Endodermal cell (in vitro differentiated cells): ENCODE measurements around the gene RNU7-1. TPM values are rescaled to one million over a fixed set of nuclear protein-coding genes. Genes with fewer than 3 reads are reported as not detected.

Source experiments
- DNase-seq: peaks from one replicate; pipeline ENCODE4 v3.0.0-alpha.2; 2017
- H3K27ac ChIP-seq: 2 replicates; pipeline ENCODE4 v1.5.1; 2013; ENCODE audit warnings: mild to moderate bottlenecking, low read depth, low read length, moderate library complexity
- H3K27me3 ChIP-seq: 2 replicates; pipeline ENCODE4 v1.6.1; 2013; ENCODE audit warnings: mild to moderate bottlenecking, low read length, moderate library complexity; ENCODE audit not compliant: insufficient read depth, control insufficient read depth, poor library complexity, severe bottlenecking
- H3K36me3 ChIP-seq: 2 replicates; pipeline ENCODE4 v1.7.0; 2013; ENCODE audit warnings: mild to moderate bottlenecking, low read length, moderate library complexity; ENCODE audit not compliant: control insufficient read depth, insufficient read depth
- H3K4me1 ChIP-seq: one replicate; pipeline ENCODE4 v1.7.0; 2013; ENCODE audit warnings: low read length; ENCODE audit not compliant: control insufficient read depth, insufficient read depth
- H3K4me3 ChIP-seq: 2 replicates; pipeline ENCODE4 v1.5.1; 2013; ENCODE audit warnings: mild to moderate bottlenecking, low read length, moderate library complexity
- H3K9ac ChIP-seq: 2 replicates; pipeline ENCODE4 v1.6.1; 2013; ENCODE audit warnings: mild to moderate bottlenecking, low read length, moderate library complexity; ENCODE audit not compliant: poor library complexity, severe bottlenecking; ENCODE audit errors: extremely low read depth
- H3K9me3 ChIP-seq: 2 replicates; pipeline ENCODE4 v1.6.1; 2013; ENCODE audit warnings: mild to moderate bottlenecking, low read length, moderate library complexity; ENCODE audit not compliant: control insufficient read depth
- H3K27ac Mint-ChIP-seq: 2 replicates; pipeline ENCODE4 v1.8.0; 2020; ENCODE audit warnings: mixed read lengths
- H3K27me3 Mint-ChIP-seq: 2 replicates; pipeline ENCODE4 v1.8.0; 2021; ENCODE audit warnings: mild to moderate bottlenecking, mixed read lengths; ENCODE audit not compliant: insufficient read depth
- H3K36me3 Mint-ChIP-seq: 2 replicates; pipeline ENCODE4 v1.8.0; 2020; ENCODE audit warnings: low read depth, mixed read lengths
- H3K4me1 Mint-ChIP-seq: 2 replicates; pipeline ENCODE4 v1.8.0; 2020; ENCODE audit warnings: mixed read lengths
- H3K4me3 Mint-ChIP-seq: 2 replicates; pipeline ENCODE4 v1.8.0; 2020; ENCODE audit warnings: mild to moderate bottlenecking, moderate library complexity, mixed read lengths
- H3K9me3 Mint-ChIP-seq: 2 replicates; pipeline ENCODE4 v1.8.0; 2020; ENCODE audit warnings: mild to moderate bottlenecking, mixed read lengths
- WGBS, 2 experiments: methylation state at CpG; one replicate each; pipeline versions ENCODE4 v1.1.5 to v1.1.7; 2013; ENCODE audit warnings: missing lambda C conversion rate in 2 of 2, mixed read lengths in 1 of 2; ENCODE audit not compliant: insufficient coverage in 1 of 2, insufficient read length in 1 of 2; 5-methylcytosine and 5-hydroxymethylcytosine counted together
- total RNA-seq, 2 donors: library from RNA; stranded (reverse); fragmentation: NEBNext Ultra II Directional in 1 of 2; extraction: Animal tissue kit (Norgen Biotek cat#: 25700) in 1 of 2; gene quantifications; 2 replicates in 1 of 2; 3 replicates in 1 of 2; pipeline ENCODE4 v1.2.1, GENCODE V29; 2021
- TF ChIP-seq, protein P1 (sequence below): fragments of 200-600 bp; sonication (generic); conservative IDR thresholded peaks from 2 replicates; pipeline ENCODE4 v1.5.0; 2021; ENCODE audit warnings: antibody characterized with exemption, mild to moderate bottlenecking

RNU7-1 gene
- total RNA-seq, 2 donors from 2014 or later = not detected

DNA sequence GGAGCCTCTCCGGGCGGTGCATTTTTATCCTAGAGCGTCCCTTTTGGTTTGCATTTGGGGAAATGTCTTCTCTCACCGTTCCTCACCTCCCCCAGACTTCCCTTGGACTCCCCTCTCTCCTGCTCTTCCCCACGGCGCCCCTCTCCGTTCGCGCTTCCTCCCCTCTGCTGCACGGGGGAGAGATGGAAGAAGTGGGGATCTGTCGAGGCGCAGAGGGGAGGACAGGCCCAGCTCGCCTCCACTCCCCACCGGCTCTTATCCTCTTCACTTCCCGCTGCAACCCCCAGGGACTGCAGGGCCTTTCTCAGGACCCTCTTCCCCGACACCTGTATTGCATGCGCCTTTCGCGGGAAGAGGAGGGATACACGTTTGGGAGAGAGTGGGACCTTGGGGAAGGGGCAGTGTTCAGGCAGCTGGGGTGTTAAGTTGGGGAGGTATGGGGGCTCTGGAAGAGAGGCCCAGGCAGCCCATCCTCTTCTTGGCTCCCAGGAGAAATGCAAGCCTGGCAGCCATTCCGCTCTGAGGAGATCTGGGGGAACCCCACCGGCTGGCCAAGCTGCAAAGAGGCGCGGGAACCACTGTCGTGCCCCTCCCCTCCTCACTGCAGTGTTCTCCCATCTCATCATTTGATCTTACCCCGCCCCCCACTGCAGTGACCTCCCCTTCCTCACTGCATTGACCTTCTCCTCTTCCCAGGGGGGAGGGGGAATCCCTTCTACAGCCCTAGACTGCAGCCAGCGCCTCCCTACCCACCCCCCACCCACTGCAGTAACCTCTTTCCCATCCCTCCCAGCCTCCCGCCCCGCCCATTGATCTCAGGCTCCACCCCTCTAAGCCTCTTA is 28.4 kb upstream of the RNU7-1 start:
- H3K27me3 Mint-ChIP-seq = peaks cover 56% of the 10 kb centered on the region
- H3K4me1 Mint-ChIP-seq = peaks cover 42% of the 10 kb centered on the region
- H3K36me3 Mint-ChIP-seq = peaks cover 31% of the 10 kb centered on the region
- no peaks in the 10 kb centered on the region for H3K9me3 ChIP-seq
- H3K4me3 Mint-ChIP-seq = peak overlapping the region; percentile 77
- H3K27ac ChIP-seq = no peak overlapping the region
- H3K36me3 ChIP-seq = peaks cover 6% of the 10 kb centered on the region
- WGBS, 2 experiments = 9 to 15% methylated on average over 7 to 24 of the region's 29 CpGs
- no peaks in the 10 kb centered on the region for H3K9me3 Mint-ChIP-seq
- DNase-seq = peak; percentile 91
- H3K9ac ChIP-seq = peak overlapping the region; percentile 44
- peak overlapping the region; percentile 41 for H3K27ac Mint-ChIP-seq
- no peaks in the 10 kb centered on the region for H3K4me1 ChIP-seq
- peak overlapping the region; percentile 84 for H3K4me3 ChIP-seq
- peaks cover 19% of the 10 kb centered on the region for H3K27me3 ChIP-seq
- TF ChIP-seq, protein P1, sequence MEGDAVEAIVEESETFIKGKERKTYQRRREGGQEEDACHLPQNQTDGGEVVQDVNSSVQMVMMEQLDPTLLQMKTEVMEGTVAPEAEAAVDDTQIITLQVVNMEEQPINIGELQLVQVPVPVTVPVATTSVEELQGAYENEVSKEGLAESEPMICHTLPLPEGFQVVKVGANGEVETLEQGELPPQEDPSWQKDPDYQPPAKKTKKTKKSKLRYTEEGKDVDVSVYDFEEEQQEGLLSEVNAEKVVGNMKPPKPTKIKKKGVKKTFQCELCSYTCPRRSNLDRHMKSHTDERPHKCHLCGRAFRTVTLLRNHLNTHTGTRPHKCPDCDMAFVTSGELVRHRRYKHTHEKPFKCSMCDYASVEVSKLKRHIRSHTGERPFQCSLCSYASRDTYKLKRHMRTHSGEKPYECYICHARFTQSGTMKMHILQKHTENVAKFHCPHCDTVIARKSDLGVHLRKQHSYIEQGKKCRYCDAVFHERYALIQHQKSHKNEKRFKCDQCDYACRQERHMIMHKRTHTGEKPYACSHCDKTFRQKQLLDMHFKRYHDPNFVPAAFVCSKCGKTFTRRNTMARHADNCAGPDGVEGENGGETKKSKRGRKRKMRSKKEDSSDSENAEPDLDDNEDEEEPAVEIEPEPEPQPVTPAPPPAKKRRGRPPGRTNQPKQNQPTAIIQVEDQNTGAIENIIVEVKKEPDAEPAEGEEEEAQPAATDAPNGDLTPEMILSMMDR = peak; percentile 36

DNA sequence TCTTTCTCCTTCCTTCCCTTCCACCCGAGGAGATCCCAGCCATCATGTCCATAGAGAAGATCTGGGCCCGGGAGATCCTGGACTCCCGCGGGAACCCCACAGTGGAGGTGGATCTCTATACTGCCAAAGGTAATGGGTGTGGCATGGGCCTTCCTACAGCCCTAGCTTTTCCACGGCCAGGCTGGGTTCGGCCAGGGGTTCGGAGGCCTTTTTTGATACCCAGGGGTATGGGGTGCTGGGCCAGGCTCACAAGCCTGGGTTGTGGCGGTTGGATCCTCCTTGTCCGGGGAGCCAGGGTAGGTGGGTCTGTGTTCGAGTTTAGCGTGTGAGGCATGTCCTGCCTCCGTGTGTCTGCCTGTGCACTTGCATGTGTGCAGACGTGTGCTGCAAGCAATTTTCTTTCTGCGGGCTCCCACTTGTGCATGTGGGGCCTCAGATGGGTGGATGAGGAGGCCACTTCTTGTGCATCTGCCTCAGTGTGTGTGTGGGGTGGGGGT is 27.8 kb upstream of the RNU7-1 start:
- TF ChIP-seq, protein P1 = no peak
- H3K27ac Mint-ChIP-seq = no peak overlapping the region
- H3K27me3 Mint-ChIP-seq = peaks cover 52% of the 10 kb centered on the region
- peak overlapping the region; percentile 66 for H3K4me3 ChIP-seq
- H3K27me3 ChIP-seq = peaks cover 19% of the 10 kb centered on the region
- no peaks in the 10 kb centered on the region for H3K9me3 Mint-ChIP-seq
- H3K27ac ChIP-seq = no peak overlapping the region
- H3K9me3 ChIP-seq = no peaks in the 10 kb centered on the region
- H3K4me1 Mint-ChIP-seq = peaks cover 42% of the 10 kb centered on the region
- 79 to 91% methylated on average over 6 to 14 of the region's 14 CpGs for WGBS, 2 experiments
- no peak for DNase-seq
- no peak overlapping the region for H3K9ac ChIP-seq
- no peaks in the 10 kb centered on the region for H3K4me1 ChIP-seq
- H3K36me3 ChIP-seq = peaks cover 6% of the 10 kb centered on the region
- H3K36me3 Mint-ChIP-seq = peaks cover 31% of the 10 kb centered on the region
- H3K4me3 Mint-ChIP-seq = peak overlapping the region; percentile 77

DNA sequence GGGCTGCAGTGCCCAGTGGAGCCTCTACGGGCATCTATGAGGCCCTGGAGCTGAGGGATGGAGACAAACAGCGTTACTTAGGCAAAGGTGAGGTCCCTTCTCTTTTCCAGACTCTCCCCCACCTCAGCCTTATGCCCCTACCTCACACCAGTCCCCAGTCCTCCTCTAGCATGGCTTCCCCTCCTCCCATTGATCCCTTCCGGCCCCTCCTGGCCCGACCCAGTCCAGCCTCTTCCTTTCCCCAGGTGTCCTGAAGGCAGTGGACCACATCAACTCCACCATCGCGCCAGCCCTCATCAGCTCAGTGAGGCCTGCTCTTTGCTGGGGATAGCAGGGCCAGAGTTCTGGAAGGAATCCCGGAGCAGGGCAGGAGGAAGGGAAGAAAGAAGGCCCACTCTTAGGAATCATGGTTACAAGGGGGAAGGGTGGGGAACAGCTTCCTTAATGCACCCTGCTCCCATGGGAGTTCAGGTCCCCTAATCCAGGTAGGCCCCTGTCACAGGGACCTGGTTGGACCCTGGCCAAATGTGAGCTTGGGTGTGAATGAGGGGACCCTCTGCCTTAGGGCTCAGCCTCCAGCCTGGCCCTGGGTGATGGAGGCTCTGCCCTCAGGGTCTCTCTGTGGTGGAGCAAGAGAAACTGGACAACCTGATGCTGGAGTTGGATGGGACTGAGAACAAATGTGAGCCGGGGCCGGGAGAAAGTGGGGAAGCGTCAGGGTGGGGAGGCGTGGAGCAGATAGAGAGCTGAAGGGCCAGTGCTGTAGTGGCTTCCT is 27.0 kb upstream of the RNU7-1 start:
- no peaks in the 10 kb centered on the region for H3K4me1 ChIP-seq
- Mint-ChIP-seq H3K36me3 (peaks cover 33% of the 10 kb centered on the region), H3K9me3 (no peaks in the 10 kb centered on the region), H3K4me3 (no peak overlapping the region), H3K27me3 (peaks cover 44% of the 10 kb centered on the region), H3K27ac (no peak overlapping the region), H3K4me1 (peaks cover 42% of the 10 kb centered on the region)
- TF ChIP-seq, protein P1 = no peak
- peak overlapping the region; percentile 66 for H3K4me3 ChIP-seq
- H3K27me3 ChIP-seq = peaks cover 12% of the 10 kb centered on the region
- DNase-seq = no peak
- H3K9ac ChIP-seq = no peak overlapping the region
- H3K27ac ChIP-seq = no peak overlapping the region
- H3K9me3 ChIP-seq = no peaks in the 10 kb centered on the region
- WGBS, 2 experiments = 91 to 93% methylated on average over 7 to 11 of the region's 11 CpGs
- H3K36me3 ChIP-seq = peaks cover 6% of the 10 kb centered on the region
